ENCODE data around the gene NFATC1.

Gene NFATC1

GRCh38 chr18:79395761-79396404 is at the start of gene NFATC1:
Gene NFATC1, plus strand, starts transcription at chr18:79395930. Its CDS starts 295 bp downstream, at chr18:79396225.
- no peak for DNase-seq (ENCODE audit: low read depth)
- TF ChIP-seq, protein P1, sequence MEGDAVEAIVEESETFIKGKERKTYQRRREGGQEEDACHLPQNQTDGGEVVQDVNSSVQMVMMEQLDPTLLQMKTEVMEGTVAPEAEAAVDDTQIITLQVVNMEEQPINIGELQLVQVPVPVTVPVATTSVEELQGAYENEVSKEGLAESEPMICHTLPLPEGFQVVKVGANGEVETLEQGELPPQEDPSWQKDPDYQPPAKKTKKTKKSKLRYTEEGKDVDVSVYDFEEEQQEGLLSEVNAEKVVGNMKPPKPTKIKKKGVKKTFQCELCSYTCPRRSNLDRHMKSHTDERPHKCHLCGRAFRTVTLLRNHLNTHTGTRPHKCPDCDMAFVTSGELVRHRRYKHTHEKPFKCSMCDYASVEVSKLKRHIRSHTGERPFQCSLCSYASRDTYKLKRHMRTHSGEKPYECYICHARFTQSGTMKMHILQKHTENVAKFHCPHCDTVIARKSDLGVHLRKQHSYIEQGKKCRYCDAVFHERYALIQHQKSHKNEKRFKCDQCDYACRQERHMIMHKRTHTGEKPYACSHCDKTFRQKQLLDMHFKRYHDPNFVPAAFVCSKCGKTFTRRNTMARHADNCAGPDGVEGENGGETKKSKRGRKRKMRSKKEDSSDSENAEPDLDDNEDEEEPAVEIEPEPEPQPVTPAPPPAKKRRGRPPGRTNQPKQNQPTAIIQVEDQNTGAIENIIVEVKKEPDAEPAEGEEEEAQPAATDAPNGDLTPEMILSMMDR (IDR thresholded peaks at IDR 0.05; ENCODE audit: control insufficient read depth, extremely low read depth, insufficient read depth) = no peak
- no peak within 1 kb of the TSS for H3K4me3 ChIP-seq (ENCODE audit: low read depth, low read length)

DNA sequence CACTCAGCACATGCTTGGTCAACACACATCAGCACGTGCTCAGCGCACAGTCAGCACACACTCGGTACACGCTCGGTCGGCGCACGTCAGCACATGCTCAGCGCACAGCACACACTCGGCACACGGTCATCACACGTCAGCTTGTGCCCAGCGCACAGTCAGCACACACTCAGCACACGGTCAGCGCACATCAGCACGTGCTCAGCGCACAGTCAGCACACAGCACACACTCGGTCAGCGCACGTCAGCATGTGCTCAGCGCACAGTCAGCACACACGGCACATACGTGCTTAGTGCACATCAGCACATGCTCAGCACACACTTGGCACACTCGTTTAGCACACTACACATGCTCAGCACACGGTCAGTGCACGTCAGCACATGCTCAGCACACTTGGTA is 49.7 kb upstream of the NFATC1 start:
- TF ChIP-seq, protein P1 (IDR thresholded peaks at IDR 0.05; ENCODE audit: control insufficient read depth, extremely low read depth, insufficient read depth) = no peak
- no peak overlapping the region for H3K4me3 ChIP-seq (ENCODE audit: low read depth, low read length)
- DNase-seq (ENCODE audit: low read depth) = no peak

- H3K4me3 ChIP-seq (ENCODE audit: low read depth, low read length) = no peak overlapping the region
- TF ChIP-seq, protein P1 (IDR thresholded peaks at IDR 0.05; ENCODE audit: control insufficient read depth, extremely low read depth, insufficient read depth) = no peak
- no peak for DNase-seq (ENCODE audit: low read depth)
Measured at GRCh38 chr18:79348066-79348465, 47.7 kb upstream of the NFATC1 start.

DNA sequence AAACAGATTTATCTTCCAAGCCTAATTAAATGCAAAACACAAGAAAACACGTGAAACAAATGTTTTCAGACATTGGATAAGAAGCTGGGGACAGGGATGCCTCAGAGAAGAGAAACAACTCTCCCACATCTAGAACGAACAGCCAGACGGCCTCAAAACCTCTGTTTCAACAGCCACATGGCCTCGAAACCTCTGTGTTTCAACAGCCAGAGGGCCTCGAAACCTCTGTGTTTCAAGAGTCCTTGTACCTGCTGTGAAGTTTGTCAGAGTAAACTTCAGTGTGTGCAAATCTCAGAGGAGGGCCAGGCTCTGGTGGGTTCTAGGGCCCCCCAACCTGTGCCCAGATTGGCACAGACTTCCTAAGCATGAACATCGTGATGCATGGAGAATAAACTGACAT is 43.3 kb upstream of the NFATC1 start:
- no peak for DNase-seq (ENCODE audit: low read depth)
- TF ChIP-seq, protein P1 (IDR thresholded peaks at IDR 0.05; ENCODE audit: control insufficient read depth, extremely low read depth, insufficient read depth) = no peak
- H3K4me3 ChIP-seq (ENCODE audit: low read depth, low read length) = no peak overlapping the region

GRCh38 chr18:79353267-79353666 is 42.5 kb upstream of the NFATC1 start:
- no peak overlapping the region for H3K4me3 ChIP-seq (ENCODE audit: low read depth, low read length)
- DNase-seq (ENCODE audit: low read depth) = no peak
- TF ChIP-seq, protein P1 (IDR thresholded peaks at IDR 0.05; ENCODE audit: control insufficient read depth, extremely low read depth, insufficient read depth) = peak; percentile 43

DNA sequence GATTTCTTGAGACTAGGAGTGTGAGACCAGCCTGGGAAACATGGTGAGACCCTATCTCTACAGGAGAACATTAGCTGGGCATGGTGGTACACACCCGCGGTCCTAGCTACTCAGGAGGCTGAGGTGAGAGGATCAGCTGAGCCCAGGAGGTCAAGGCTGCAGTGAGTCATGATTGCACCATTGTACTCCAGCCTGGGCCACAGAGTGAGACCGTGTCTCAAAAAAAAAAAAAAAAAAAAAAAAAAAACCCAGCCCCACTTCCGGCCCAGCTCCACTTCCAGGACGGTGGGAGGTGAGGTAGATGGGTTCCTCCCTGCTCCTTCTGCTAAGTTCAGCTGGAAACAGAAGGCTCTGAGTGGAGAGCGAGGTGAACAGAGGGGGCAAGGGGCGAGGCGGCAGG is 41.4 kb upstream of the NFATC1 start:
- no peak for DNase-seq (ENCODE audit: low read depth)
- no peak overlapping the region for H3K4me3 ChIP-seq (ENCODE audit: low read depth, low read length)
- TF ChIP-seq, protein P1 (IDR thresholded peaks at IDR 0.05; ENCODE audit: control insufficient read depth, extremely low read depth, insufficient read depth) = no peak
